ENCODE data around the gene FUBP3.

- no peak for TF ChIP-seq CTCF (IDR thresholded peaks at IDR 0.05)
- TF ChIP-seq EZH2phosphoT487 (IDR thresholded peaks at IDR 0.05), result no peak
These were observed 50.7 kb downstream of the FUBP3 start for GRCh38 chr9:130630071-130630450.

All from neural progenitor cell (in vitro differentiated cells).